CD4-positive, alpha-beta T cell treated with Interleukin-17A for 4 hours (primary cell): ENCODE data around the gene DCAF6.
"Not testable (repeated sequence)": the region's sequence is repeated elsewhere in the genome, so short reads cannot be mapped to it uniquely, and the experiment has no call there.

Experiments used
- DNase-seq: peaks from one replicate; pipeline ENCODE4 v3.0.0-alpha.2; 2020; ENCODE audit warnings: mixed read lengths

Gene DCAF6

GRCh38 chr1:167924102-167924501 is 12.4 kb upstream of the DCAF6 start:
- no peak for DNase-seq

DNA sequence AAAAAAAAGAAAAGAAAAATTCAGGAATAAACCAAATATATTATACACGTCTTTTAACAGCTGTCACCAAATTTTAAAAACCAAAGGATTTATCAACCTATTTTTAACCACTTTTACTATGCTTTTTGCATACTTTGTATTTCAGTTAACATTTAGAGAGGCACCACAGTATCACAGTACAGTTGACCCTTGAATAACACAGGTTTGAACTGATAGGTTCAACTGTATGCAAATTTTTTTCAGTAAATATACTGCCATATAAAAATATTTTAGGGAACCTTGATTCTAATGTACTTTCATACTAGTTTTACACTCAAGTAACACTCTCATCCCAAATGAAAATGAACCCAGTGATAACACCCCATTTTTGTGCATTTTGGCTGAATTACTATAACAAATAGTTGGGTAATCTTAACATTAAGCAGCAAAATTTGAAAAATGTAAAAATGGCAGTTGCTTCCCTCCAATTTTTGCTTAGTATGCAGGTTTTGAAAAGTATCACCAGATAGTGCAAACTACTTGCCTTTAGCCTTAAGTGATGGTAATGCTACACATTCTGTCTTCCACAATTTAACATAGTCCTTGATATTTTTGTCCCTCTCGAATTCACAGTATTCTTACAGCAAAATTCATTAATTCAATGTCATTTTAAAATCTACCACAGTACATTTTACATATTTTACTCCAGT is 11.8 kb upstream of the DCAF6 start:
- no peak for DNase-seq

GRCh38 chr1:167926486-167926997 is 9.9 kb upstream of the DCAF6 start:
- DNase-seq, result no peak

DNA sequence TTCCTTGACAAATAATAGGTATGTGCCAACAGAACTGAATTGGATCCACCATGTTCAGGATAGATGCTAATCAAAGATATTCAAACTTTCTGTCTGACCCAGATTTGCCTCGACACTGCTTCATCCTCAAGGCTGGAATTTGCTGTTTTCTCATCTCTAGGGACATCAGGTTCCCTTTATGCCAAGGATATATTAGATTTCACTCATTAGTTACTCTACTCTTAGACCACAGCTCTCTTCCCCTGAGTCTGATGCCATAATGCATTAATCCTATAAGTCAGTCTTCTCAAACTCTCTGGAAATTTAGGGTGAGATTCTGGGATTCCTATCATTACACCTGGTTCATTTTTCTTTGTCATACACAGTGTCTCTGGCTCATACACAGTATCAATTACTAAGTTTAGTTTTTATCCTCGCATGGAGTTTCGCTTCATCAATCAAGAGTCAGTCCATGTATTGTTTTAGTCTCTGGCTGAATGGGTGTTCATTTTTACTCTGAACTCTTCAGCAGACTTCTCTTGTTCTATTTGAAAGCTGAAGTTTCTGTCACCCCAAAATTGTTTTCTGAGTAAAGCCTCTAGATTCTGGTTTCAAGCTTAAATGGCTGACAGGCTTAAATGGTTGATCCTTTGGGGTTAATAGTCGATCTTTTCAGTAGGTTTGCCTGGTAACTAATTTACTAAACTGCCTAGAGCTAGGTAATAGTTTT is 9.3 kb upstream of the DCAF6 start:
- no peak for DNase-seq

DNA sequence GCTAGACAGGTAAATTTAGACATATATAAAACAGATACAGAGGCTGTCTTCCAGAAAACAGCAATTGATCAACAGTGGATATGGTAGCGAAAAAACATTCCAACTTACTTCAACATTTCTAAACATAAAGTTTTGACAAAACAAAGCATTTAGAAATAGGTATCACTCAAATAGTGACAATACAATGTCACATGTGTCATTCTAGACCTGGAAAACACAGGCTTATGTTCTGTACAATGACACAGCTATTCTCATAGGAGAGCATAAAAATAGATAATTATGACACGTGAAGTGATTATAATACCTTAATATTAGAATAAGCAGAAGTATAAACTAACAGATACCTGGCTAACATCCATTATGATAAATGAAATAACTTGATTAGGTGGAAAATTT is 8.0 kb upstream of the DCAF6 start:
- no peak for DNase-seq

GRCh38 chr1:167928919-167929318 is 7.6 kb upstream of the DCAF6 start:
- not testable (repeated sequence) for DNase-seq

GRCh38 chr1:167929725-167930124 is 6.8 kb upstream of the DCAF6 start:
- no peak for DNase-seq

DNA sequence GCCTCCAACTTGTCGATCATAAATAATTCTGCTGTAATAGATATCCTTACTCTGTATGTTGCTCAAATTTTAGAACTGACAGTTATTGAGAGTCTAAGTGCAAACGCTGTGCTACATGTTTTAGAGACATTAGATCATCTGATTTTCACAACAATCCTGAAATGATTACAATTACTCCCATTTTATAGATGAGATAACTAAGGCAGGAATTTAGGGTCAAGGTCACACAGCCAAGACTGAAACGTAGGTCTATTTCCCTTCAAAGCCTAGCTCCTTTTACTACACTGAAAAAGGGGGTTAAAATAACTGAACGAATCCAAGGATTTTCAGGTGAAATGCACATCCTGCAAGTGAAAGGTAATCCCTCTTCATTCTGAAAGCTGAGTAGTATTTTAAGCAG is 2.7 kb upstream of the DCAF6 start:
- DNase-seq, result no peak

- no peak for DNase-seq
Measured at GRCh38 chr1:167934426-167935215, 1.9 kb upstream of the DCAF6 start.

DNA sequence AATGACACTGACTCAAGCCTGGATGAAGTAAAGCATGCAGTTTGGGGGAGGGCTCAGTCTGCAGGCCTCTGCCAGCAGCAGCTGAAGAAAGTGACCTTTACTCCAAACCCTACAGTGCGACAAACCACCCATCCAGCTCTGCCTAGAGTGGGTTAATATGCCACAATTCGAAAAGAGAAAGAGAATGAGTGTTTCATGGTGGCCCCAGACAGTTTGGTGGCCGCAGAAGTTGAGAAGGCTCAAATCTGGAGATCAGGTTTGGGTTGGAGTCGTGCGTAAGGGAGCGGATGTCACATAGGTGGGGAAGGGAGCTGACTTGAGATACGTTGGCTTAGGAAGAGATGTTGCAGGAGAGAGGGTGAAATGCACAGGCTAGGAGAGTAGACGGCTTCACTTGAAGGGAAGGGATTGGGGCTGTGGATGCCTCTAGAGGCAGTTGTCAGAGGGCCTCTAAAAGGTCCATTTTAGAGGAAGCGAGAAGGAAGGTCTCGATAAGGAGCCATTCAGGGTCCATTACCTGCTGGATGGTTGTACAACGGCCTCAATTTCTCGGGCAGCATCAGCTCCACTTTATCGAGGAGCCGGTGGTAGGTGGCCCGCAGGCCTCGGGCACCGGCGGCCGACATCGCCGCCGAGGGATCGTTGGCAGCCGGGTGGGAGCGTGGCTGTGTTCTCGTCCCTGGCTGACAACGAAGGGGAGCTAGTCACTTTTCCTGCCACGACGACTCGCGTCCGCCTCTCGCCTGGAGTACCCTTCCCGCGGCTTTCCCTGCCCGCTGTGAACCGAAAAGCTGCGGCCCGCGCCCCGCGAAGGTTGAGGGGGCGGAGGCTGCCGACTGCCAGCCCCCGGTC is 1.0 kb upstream of the DCAF6 start:
- peak; percentile 39 for DNase-seq

DNA sequence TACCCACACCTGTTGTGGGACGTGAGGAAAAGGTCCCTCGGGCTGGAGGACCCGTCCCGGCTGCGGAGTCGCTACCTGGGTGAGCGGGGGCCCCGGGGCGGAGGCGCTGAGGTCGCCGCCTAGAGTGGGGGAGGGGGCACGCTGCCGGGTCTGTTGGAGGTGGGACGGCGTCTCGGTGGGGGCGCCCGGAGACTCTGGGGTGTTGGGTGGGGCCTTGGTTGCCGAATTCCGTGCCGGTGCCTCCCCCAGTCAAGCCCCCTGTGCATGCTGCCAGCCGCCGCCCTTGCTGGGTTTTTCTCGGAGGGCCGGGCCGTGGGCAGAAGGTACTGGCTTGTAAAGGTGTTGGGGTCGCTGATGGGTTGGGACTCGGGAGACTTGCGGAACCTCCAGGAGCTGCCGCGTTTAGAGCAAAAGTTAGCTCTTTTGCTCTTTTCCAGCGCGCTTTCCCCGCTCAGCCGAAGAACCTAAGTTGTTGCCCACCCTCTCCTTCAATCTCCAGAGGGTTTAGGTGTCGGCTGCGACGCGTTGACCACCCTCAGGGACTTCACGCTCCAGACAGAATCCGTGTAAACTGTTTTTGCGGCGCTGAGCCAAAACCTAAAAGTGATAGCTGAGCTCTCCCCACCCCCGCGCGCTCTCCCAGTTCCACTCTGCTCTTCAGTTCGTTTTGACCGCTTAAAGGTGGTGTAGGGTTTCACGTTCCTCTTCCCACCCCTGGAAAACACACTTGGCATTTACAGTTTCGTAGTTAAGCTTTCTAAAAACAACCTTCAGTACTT is 636 bp downstream of the DCAF6 start, which contains the start of gene MPC2:
MPC2 (minus strand) TSS at position 143 of the 779 bp plus-strand sequence. CDS start 1,231 bp downstream, outside the sequence.
- peak; percentile 72 for DNase-seq

DNA sequence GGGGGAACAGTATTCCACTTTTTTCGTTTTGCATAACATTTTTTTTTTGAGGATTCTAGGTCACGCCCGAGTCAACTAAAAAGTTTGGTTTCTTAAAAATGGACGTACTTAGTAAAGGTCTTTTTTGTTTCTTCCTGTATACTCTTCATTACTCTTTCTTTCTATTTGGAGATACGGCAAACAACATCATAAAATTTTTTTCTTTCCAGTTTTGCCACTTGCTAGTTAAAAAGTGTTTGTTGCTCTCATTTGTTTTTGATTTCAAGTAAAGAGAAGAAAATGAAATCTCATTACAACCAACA is 1.2 kb downstream of the DCAF6 start:
- DNase-seq, result no peak

DNA sequence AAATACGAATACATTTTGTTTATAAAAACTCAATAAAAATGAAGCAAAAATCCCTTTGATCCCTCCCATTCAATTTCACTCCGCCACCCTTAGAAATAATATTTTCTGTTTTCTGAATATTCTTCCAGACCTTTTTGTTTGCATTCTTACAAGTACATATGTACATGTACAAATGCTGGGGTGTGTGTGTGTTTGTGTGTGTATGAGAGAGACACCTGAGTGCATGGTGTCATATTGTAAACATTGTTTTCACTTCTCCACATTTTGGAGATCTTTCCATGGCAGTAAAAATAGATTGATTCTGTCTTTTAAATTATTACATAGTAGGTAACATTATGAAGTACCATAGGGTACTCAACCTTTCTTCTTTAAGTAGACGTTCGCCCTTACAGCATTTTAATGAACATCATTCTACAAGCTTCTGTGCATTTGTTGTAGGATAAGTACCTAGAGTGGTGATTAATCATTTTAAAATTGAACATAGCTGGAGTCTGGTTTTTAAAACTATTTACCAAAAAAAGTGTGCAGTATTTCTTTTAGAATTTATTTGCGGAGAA is 1.7 kb downstream of the DCAF6 start:
- DNase-seq, result no peak

DNA sequence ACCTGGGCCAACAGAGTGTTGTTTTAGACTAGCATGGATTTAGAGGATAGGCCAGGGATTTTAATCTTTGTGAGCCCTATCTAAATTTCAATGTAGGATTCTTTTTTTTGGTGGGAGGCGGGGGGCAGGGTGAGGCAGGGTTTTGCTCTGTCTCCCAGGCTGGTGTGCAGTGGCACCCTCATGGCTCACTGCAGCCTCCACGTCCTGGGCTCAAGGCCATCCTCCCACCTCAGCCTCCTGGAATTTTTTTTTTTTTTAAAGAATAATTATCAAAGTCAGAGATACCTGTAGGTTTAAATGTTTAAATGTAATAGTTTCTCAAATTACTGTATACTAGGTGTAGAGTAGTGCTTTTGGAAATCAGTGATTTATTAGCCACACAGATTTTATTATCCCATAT is 3.8 kb downstream of the DCAF6 start:
- no peak for DNase-seq

DNA sequence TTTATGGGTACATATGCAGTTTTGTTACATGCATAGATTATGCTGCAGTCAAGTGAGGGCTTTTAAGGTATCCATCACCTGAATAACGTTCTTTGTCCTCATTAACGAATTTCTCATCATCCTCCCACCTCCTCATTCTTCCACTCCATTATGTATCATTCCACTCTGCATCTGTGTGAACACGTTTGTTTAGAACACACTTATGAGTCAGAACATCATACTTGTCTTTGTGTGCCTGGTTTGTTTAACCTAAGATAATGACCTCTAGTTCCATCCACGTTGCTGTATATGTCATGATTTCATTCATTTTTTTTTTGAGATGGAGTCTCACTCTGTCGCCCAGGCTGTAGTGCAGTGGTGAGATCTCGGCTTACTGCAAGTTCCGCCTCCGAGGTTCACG is 7.1 kb downstream of the DCAF6 start:
- no peak for DNase-seq

DNA sequence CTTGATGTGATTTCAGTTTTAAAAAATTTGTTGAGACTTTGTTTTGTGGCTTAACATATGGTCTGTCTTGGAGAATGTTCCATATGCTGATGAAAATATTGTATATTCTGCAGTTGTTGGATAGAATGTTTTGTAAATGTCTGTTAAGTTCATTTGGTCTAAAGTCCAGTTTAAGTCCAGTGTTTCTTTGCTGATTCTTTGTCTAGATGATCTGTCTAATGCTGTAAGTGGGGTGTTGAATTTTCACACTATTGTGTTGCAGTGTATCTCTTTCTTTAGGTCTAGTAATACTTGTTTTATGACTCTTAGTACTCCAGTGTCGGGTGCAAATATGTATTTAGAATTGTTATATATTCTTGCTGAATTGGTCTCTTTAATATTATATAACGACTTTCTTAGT is 11.2 kb downstream of the DCAF6 start:
- no peak for DNase-seq

DNA sequence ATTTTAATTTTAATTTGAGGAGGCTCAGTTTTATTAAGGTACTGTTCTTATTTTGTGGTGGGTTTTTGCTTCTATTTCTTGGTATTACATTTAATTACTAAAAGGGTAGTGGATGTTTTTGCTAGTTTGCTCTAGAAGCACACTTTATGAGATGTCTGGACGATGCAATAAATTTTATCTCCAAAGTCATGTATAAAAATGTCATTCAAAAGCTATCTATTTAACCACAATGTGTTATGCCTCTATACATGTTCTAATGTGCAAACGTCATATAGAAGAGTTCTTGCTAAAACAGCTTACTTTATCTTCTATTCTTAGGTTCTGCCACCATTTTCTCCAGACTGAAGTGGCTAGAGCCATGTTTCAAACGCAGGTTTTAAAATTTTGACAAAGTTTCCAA is 13.3 kb downstream of the DCAF6 start:
- no peak for DNase-seq

DNA sequence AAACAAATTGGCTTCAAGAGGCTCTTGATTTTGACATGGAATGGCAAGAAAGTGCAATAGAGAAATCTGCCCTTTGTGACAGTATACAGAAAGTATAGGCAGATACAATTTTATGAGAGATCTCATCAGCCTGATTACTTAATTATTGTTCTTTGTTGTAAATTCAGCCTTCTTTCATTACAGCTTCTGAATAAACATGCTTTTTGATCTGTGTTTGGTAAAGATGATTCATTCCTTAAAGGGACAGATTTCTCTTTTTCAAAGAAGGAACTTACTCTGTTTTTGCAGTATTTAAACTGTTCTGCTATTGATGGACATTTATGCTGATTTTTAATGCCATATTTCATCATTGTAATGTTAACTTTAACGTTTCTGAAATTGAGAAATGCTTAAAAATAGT is 14.1 kb downstream of the DCAF6 start:
- no peak for DNase-seq

GRCh38 chr1:167955915-167956314 is 19.4 kb downstream of the DCAF6 start:
- DNase-seq, result no peak

DNA sequence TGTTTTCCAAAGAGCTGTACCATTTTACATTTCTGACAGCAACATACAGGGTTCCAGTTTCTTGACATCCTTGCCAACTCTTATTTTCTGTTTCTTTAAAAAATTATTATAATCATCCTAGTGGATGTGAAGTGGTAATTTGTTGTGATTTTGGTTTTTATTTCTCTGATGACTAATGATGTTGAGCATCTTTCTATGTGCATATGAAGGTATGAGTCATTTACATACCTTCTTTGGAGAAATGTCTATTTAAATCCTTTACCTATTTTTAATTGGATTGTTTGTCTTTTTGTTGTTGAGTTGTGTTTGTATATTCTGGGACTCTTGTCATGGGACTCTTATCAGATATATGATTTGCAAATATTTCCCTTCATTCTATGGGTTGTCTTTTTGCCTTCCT is 21.2 kb downstream of the DCAF6 start:
- no peak for DNase-seq

DNA sequence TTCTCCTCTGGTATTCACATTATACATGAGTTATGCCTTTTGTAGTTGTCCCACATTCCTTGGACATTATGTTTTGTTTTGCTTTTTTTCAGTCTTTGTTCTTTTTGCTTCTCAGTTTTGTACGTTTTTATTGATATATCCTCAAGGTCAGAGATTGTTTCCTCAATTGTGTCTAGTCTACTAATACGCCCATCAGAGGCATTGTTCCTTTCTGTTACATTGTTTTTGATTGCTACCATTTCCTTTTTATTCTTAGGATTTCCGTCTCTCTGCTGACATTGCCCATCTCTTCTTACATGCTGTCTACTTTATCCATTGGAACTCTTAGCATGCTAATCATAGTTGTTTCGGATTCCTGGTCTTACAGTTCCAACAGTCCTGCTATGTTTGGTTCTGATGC is 28.2 kb downstream of the DCAF6 start:
- DNase-seq, result no peak

- no peak for DNase-seq
Measured at GRCh38 chr1:167966050-167966449, 29.6 kb downstream of the DCAF6 start.
